Activated CD4-positive, alpha-beta T cell treated with anti-CD3 and anti-CD28 coated beads, Interleukin-2, amount 50 U/mL, for 1 hour (primary cell): ENCODE results near the gene RPL27.
"Not testable (repeated sequence)": the region's sequence is repeated elsewhere in the genome, so short reads cannot be mapped to it uniquely, and the experiment has no call there.

Experiments
- DNase-seq: peaks from one replicate; pipeline ENCODE4 v3.0.0-alpha.2; 2020

The RPL27 gene

DNA sequence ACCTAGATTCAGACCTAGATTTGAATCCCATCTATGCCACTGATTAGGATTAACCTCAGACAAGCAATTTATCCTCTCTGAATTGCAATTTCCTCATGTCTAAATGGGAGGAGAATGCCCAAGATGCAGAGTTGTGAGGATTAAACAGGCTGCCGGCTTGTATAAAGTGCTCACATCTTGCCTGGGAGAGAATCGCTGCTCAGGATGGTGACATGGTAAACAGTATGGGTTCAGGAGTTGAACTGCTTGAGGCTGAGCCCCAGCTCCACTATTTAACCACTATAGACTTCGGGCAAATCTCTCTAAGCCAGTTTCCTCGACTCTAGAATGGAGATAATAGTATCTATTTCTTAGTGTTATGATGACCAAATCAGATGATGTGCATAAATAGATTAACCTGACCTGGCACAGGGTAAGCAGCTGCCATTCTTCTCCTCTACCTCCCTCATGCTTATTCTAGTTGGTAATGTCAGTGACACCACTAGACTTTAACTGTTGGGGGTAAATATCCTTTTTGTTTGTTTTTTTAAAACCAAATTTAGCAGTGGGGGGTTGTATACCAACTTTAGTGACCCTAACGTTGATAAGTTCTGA, 732 bp upstream of the RPL27 start:
- DNase-seq: no peak

DNA sequence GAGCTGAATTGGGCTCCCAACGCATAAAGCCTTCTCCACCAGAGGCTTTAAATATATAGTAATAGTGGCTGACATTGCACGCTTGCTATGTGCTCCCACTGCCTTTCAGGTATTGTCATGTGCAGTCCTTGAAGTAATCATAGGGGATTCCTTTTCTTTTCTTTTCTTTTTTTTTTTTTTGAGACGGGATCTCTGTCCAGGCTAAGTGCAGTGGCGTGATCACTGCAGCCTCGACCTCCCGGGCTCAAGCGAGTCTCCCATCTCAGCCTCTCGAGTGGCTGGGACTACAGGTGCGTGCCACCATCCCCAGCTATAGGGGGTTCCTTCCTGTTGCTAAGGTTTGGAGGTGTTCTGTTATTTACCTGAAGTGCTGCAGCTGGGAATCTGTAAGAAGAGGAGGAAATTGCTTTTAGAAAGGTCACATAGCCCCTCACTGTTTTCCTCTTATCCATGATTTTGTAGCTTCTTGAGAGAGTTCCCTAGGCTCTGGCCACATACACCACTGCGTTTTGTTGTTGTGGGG, 845 bp downstream of the RPL27 start:
- no peak for DNase-seq

DNA sequence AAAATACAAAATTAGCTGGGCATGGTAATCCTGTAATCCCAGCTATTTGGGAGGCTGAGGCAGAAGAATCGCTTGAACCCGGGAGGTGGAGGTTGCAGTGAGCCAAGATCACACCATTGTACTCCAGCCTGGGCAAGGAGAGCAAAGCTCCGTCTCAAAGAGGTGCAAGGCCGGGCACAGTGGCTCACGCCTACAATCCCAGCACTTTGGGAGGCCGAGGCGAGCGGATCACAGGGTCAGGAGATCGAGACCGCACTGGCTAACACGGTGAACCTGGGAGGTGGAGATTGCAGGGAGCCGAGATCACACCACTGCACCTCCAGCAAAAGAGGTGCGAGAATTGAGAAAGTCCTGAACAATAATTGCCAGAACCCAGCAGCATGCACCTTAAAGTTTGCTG, 2.7 kb downstream of the RPL27 start:
- DNase-seq: not testable (repeated sequence)

DNA sequence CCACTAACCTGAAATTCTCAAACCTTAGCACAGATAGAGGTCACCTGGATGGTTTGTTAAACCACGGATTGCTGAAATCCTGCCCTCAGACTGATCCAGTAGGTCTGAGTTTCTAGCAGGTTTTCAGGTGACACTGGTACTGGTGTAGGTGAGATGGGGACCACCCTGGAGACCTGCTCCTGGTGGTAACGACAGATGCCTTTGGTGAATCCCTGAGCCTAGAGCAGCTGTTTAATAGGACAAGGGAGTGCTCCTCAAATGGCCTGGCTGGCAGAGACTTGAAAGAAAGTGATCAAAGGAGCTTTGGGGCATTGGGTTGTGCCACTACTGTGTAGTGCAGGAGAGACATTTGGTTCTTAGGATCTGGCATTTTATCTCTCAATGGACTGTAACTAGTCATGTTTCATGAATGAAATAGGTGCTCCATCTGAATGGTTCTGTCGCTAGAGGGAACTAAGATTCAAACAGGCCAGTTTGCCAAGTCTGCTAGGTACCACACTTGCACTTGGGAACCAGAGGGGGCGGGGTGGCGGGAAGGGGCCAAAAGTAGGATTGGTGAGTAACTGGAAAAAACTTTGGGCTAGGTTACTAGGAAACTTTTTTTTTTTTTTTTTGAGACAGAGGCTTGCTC, 5.4 kb downstream of the RPL27 start:
- DNase-seq: no peak

DNA sequence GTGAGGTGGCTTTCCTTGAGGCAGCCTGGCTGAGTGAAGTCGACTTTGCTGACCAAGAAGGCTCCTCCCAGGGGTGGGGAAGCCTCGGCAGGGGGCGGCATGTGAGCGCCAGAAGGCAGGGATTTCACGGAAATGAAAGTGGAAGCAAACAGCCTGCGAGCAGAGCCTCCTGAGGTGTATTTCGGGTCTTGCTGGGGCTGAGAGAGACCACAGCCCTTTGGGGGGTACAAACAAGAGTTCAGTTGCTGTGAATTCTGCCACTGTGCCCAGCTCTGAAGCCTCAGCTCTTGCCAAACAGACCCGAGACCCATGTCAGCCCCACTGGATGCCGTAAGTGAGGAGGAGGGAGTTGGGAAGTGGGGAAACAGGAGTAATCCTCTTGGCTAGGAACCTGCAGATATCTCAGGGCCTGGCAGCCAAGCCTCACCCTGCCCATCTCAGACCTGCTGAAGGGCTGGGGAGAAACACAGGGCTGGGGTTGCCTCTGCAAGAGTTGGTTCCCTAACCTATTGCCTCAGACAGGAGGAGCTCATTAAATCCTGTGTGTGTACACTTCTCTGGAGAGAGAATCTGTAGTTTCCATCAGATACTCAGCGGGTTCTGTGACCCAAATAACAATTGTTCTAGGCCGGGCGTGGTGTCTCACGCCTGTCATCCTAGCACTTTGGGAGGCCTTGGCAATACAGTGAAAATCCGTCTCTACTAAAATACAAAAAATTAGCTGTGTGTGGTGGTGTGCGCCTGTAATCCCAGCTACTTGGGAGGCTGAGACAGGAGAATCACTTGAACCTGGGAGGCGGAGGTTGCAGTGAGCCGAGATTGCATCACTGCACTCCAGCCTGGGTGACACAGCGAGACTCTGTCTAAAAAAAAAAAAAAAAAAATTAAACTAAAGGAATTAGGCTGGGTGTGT, 8.7 kb downstream of the RPL27 start, which contains the start of gene IFI35:
Gene IFI35 (plus strand): TSS at position 146 of the 913 bp plus-strand sequence. CDS start 164 bp downstream, at position 310.
- peak; percentile 82 for DNase-seq

DNA sequence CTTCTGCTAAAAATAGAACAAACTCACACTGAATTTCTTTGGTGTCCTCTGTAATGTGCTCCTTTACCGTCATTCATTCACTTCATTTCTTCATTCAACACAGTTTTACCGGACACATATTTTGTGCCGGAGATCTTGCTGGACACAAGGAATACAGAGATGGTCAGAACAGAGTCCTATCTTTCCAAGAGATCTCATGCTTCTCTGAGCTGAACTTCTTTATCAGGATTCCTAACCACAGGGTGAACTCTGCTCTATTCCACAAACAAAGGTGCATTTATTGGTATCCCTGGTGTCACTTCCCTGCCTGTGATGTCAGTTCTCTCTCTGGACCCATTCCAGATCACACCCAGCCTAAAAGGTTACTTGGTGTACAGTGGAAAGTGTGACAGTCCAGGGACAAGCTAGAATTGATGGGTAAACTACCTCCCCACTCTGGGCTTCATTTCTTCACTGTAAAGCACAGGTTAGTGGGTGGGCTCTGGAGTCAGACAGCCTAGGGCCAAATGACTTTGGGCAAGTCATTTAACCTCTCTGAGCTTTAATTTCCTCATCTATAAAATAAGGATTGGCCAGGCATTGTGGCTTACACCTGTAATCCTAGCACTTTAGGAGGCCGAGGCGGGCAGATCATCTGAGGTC, 12.6 kb downstream of the RPL27 start:
- no peak for DNase-seq

DNA sequence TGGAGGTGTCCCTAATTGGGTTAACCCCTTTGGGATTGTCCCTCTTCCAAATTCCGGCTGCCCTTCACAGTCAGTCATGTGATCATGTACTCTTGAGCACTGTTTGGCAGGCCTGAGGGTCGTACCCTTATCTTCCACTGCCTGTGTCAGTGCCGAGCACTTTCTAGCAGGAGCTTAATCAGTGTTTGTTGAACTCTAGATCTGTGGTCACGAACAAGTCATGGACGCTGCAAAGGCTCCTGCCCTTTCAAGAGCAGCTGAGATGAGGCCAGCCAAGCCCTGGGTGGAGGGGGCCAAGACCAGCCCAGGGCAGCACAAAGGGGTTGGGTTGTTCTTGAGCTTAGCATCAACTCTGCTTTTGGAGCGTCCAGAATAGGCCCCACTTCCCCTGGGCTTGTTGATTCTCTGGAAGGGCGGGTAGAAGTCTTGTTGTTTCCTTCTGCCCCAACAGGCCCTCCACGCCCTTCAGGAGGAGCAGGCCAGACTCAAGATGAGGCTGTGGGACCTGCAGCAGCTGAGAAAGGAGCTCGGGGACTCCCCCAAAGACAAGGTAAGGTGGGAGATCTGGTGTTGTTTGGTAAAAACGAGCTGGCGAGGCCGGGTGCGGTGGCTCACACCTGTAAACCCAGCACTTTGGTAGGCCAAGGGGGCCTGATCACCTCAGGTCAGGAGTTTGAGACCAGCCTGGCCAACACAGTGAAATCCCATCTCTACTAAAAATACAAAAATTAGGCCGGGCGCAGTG, 13.7 kb downstream of the RPL27 start:
- DNase-seq: no peak

DNA sequence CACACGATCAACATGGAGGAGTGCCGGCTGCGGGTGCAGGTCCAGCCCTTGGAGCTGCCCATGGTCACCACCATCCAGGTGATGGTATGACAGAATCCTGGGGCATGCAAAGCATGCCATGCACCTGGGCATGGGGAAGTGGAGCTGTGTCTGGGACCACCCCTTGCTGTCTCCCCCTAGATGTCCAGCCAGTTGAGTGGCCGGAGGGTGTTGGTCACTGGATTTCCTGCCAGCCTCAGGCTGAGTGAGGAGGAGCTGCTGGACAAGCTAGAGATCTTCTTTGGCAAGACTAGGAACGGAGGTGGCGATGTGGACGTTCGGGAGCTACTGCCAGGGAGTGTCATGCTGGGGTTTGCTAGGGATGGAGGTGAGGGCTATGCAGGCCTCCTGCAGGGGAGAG, 15.1 kb downstream of the RPL27 start:
- DNase-seq: no peak

DNA sequence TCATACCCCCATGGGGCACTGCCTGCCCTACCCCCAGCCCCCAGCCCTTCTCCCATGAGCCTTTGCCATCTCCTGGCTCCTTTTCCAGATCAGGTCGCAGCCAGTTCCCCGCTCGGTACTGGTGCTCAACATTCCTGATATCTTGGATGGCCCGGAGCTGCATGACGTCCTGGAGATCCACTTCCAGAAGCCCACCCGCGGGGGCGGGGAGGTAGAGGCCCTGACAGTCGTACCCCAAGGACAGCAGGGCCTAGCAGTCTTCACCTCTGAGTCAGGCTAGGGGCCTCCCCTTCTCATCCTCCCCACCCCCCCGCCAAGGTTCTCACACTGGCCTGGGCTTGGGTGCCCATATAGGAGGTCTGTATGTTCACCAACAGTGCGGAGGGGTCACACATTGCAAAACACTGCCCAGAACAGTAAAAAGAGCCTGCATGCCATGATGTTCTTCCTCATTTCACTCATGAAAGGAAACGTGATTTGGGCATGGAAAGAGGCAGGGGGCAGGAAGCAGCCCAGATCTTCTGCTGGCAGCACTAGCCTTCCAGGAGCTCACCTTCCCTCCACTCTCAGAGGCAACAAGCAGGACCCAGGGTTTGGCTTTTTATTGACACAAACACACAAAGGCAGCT, 15.9 kb downstream of the RPL27 start:
- no peak for DNase-seq

DNA sequence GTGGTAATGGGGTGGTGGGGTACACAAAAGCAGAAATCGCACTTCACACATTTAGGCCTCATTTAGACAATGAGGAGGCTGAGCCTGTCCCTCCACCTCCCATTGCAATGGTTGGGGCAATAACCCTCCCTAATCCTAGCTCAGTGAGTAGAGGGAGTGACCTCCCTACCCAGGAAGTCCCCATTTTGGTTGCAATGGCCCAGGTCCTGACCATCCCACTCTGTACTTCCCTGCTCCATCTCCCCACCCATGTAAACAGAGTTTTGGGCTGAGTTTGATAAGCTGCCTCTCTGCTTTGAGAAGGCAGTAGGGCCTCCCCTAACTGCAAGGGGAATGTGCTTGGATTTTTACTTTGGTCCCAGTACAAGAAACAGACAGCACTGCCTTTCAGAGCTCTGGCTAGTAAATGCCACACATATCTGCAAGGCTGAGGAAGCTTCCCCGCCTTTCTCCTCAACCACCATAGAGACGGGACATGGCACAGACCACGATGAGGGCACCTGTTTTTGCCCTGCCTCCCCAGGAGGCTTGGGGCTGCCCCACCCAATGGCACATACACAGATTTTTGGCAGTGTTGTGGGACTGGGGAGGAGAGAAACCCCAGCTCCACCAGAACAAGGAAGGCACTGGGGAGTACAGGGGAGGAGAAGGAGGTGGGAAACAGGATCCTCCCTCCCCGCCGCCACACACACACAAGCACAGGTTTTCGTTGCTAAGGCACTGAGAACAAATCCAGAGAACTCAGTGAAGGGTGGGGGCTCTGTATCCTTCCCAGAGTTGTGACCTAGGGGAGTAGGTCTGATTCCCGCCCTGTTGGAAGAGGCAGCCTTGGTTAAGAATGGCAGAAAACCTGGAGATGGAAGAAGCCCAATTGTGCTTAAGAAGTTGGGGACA, 16.7 kb downstream of the RPL27 start:
- no peak for DNase-seq

DNA sequence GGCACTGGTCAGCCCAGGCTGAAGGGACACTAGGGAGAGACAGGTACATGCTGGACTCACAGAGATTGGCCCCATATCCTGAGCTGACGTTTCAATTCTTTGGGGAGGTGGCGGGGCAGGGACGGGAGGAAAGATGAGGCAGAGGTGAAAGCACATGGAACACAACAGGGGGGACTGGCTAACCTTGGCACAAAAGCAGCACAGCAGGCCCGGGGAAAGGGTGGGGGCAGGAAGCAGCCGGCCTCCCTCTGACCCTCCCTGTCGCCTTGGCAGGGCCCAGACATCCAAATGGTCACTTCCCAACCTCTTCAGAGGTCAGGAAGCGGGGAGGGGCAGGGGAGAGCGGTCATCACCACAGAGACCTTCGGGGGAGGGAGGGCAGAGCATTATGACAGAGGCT, 17.4 kb downstream of the RPL27 start:
- no peak for DNase-seq

DNA sequence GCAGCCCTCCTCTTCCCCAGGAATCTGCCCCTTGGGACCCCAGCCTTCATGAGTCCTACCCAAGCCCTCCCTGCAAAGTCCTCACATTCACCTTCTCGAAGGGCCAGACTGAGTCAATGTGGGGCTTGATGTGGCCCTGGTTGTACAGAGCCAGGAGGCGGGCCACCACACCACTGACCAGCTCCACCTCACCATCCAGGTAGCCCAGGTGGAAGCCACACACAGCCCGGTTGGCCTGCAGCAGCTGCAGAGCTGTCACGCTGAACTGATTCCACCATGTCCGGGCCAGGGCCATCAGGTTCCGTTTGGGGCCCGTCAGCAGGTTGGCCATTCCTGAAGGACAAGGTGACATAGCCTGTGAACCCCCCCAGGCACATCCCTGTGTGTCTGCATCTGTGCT, 18.0 kb downstream of the RPL27 start:
- DNase-seq: no peak

DNA sequence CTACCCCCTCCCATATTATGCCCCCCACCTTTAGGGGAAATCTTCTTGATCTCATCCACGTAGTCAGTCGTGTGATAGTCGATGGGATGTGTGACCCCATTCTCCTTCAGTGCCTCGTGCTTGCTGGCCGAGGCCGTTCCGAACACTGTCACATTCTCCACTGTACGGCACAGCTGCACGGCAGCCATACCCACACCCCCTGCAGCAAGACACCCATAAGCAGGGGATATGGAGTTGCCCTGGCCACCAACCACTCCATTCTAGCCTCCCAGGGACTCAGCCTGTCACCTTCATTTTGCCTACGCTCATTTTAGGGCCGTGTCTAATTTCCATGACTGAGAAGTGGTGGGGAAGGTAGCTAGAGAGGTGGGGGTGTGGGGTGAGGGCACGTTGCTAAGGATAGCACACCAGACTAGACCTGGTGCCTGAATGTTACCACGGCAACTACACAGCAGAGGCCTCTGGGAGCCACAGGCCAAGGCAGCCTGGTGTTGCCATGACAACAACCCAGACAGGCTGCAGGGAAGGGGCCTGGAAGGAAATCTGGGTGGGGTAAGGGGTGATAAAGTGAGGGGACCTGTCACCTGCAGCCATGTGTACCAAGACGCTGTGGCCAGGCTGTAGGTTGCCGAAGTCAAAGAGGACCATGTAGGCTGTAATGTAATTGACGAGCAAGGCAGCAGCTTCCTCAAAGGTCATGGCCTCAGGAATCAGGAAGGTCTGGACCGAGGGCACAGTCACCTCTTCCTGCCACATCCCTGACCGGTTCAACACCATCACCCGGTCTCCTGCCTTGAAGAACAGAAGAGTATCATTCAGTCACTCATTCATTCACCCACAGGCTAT, 20.0 kb downstream of the RPL27 start:
- peak; percentile 47 for DNase-seq

DNA sequence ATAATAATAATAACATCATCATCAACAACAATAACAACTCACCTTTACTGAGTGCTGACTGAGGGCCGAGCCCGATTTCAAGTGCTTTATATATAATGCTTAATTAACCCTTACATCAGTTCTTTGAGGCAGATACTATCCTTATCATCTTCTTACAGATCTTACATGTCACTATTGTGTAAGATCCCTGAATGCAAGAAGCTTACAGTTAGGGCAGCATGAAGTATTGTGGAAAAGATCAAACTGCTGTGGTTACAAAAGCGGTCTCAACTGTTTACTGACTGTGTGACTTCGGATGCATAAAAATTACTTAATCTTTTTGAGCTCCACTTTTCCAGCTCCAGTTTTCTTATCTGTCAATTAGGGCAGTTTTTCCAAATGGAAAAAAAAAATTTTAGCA, 20.7 kb downstream of the RPL27 start:
- no peak for DNase-seq

DNA sequence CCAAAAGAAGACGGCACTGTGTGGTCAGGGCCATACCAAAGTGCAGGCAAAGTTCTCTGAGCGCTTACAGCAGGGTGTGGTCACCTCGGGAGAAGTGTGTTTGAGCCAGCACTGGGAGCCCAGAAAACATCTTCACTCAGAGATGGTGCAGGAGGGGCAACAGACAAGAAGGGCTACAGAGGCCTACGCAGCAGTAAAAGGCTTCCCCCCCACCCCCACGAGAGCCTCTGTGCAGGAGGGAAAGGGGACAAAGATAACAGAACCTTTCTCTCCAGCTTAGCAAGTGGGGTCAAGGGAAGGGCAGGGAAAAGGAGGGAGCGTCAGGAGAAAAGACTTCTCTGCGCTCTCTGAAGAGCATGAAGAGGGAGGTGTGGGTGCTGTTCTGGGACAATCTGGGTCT, 21.2 kb downstream of the RPL27 start:
- DNase-seq: no peak

DNA sequence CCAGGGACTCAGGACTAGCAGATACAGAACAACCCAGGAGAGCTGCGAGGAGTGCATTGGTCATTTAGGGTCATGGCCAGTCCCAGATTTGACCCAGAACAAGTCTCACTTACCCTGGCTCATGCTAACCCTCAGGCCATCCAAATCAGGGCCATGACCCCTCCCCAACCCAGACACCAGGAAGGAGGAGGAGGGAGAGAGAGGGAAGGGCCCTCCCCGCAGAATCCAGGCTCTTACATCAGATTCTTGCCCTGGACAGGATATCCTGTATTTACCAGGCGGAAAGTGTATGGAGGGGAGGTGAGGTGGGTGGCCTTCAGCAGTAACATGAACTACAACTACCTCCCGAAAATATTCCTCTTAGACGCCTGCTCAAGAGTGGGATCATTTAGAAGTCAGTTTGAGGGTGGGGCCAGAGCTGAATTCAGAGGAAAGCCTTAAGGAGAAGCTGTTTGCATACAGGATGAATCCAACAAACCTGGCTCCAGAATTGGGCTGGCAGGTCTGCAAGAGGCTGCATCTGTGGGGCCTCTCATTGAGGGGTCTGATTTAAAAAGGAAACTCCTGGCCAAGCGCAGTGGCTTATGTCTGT, 21.9 kb downstream of the RPL27 start:
- DNase-seq: no peak

DNA sequence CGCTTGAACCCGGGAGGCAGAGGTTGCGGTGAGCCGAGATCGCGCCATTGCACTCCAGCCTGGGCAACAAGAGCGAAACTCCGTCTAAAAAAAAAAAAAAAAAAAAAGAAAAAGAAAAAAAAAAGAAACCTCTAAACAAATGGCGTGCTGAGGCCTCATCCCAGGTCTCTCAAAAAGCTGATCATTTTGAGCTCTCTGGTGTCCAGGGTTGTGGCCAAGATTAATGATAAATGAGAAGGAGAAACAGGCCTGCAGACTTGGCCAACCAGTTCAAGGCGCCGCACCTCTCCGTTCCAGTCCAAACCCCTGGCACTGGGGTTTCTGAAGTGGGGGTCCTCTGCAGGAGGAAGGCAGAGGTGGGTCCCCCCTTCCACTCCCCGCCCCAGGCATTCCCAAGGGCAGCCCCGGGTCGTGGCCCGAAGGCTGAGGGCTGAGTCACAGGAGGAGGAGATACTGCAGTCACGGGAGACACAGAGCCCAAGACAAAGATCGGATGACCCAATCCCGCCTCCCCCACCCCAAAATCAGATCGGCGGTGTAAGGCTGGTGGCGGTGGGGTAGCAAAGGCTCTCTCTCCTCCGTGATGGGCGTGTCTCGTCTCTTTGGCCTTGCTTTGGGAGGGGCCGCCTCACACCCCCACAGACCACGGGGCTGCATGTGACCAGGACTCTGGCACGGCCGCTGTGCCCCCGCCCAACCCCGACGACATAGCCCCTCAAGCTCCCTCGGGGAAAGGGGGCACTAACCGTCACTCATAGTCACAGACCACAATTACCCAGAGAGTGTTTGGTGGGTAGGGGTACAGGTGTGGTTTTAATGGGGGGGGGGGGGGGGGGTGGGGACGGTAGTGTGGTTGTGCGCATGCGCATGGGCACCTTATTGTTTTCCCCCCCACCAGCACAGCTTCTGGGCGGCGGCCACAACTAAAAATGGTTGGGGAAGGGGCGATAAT, 22.8 kb downstream of the RPL27 start:
- DNase-seq: peak; percentile 38
